ENCODE data around the gene RAB3IP. TPM values are rescaled to one million over a fixed set of nuclear protein-coding genes. Genes with fewer than 3 reads are reported as not detected.

RAB3IP gene
- total RNA-seq, 4 donors from 2014 or later: 18.6 to 27.4 (median 20.3) TPM

GRCh38 chr12:69840727-69841126 lies 102.1 kb downstream of the RAB3IP start:
- no peak overlapping the region for H3K4me3 ChIP-seq
- H3K27me3 ChIP-seq: no peaks in the 10 kb centered on the region
- H3K4me1 ChIP-seq: no peaks in the 10 kb centered on the region
- no peak overlapping the region for H3K27ac ChIP-seq
- in situ Hi-C loops (cut with MboI; ENCODE audit: low sequenced_read_pairs in 4 of 4): no loop called here
- ATAC-seq (no peak), DNase-seq (no peak)
- TF ChIP-seq CTCF (IDR thresholded peaks at IDR 0.05 in 4 of 5, conservative IDR thresholded peaks at IDR 0.05 in 1 of 5): no peak
- TF ChIP-seq POLR2A (IDR thresholded peaks at IDR 0.05): no peak
- no peaks in the 10 kb centered on the region for H3K36me3 ChIP-seq
- H3K9me3 ChIP-seq: no peaks in the 10 kb centered on the region
- intact Hi-C loops (cut with DNase I; ENCODE audit: low total_unique reads): no loop called here

- DNase-seq (no peak), ATAC-seq (no peak)
- TF ChIP-seq POLR2A (IDR thresholded peaks at IDR 0.05) (no peak), CTCF (IDR thresholded peaks at IDR 0.05 in 4 of 5, conservative IDR thresholded peaks at IDR 0.05 in 1 of 5) (no peak)
- Histone ChIP-seq H3K27ac (no peak overlapping the region), H3K9me3 (no peaks in the 10 kb centered on the region), H3K27me3 (no peaks in the 10 kb centered on the region), H3K4me1 (no peaks in the 10 kb centered on the region), H3K36me3 (no peaks in the 10 kb centered on the region), H3K4me3 (no peak overlapping the region)
- intact Hi-C loops (cut with DNase I; ENCODE audit: low total_unique reads): no loop called here
- in situ Hi-C loops (cut with MboI; ENCODE audit: low sequenced_read_pairs in 4 of 4): no loop called here
These were observed 104.9 kb downstream of the RAB3IP start for GRCh38 chr12:69843608-69844007.

- ATAC-seq (no peak), DNase-seq (no peak)
- in situ Hi-C loops (cut with MboI; ENCODE audit: low sequenced_read_pairs in 4 of 4): no loop called here
- Histone ChIP-seq H3K9me3 (no peaks in the 10 kb centered on the region), H3K36me3 (no peaks in the 10 kb centered on the region), H3K4me1 (no peaks in the 10 kb centered on the region), H3K27ac (no peak overlapping the region), H3K4me3 (no peak overlapping the region), H3K27me3 (no peaks in the 10 kb centered on the region)
- TF ChIP-seq POLR2A (IDR thresholded peaks at IDR 0.05): no peak
- TF ChIP-seq CTCF (IDR thresholded peaks at IDR 0.05 in 4 of 5, conservative IDR thresholded peaks at IDR 0.05 in 1 of 5): no peak
- intact Hi-C loops (cut with DNase I; ENCODE audit: low total_unique reads): no loop called here
These were observed 105.8 kb downstream of the RAB3IP start for GRCh38 chr12:69844416-69844815.

- no peak overlapping the region for H3K27ac ChIP-seq
- intact Hi-C loops (cut with DNase I; ENCODE audit: low total_unique reads) (no loop called here), in situ Hi-C loops (cut with MboI; ENCODE audit: low sequenced_read_pairs in 4 of 4) (no loop called here)
- H3K4me3 ChIP-seq: no peak overlapping the region
- no peaks in the 10 kb centered on the region for H3K36me3 ChIP-seq
- H3K4me1 ChIP-seq: no peaks in the 10 kb centered on the region
- TF ChIP-seq CTCF (IDR thresholded peaks at IDR 0.05 in 4 of 5, conservative IDR thresholded peaks at IDR 0.05 in 1 of 5) (no peak), POLR2A (IDR thresholded peaks at IDR 0.05) (no peak)
- no peak for ATAC-seq
- no peaks in the 10 kb centered on the region for H3K27me3 ChIP-seq
- DNase-seq: no peak
- H3K9me3 ChIP-seq: no peaks in the 10 kb centered on the region
These were observed 106.2 kb downstream of the RAB3IP start for GRCh38 chr12:69844836-69845235.

GRCh38 chr12:69846976-69847375 lies 108.3 kb downstream of the RAB3IP start:
- H3K9me3 ChIP-seq: no peaks in the 10 kb centered on the region
- H3K27me3 ChIP-seq: no peaks in the 10 kb centered on the region
- no peak overlapping the region for H3K4me3 ChIP-seq
- ATAC-seq: no peak
- intact Hi-C loops (cut with DNase I; ENCODE audit: low total_unique reads) (no loop called here), in situ Hi-C loops (cut with MboI; ENCODE audit: low sequenced_read_pairs in 4 of 4) (no loop called here)
- no peaks in the 10 kb centered on the region for H3K36me3 ChIP-seq
- no peak for DNase-seq
- no peaks in the 10 kb centered on the region for H3K4me1 ChIP-seq
- no peak for TF ChIP-seq CTCF (IDR thresholded peaks at IDR 0.05 in 4 of 5, conservative IDR thresholded peaks at IDR 0.05 in 1 of 5)
- no peak for TF ChIP-seq POLR2A (IDR thresholded peaks at IDR 0.05)
- H3K27ac ChIP-seq: no peak overlapping the region

Measured in gastrocnemius medialis (tissue), 4 donors.